ENCODE data around the gene DNMT3A. TPM values are rescaled to one million over a fixed set of nuclear protein-coding genes. Genes with fewer than 3 reads are reported as not detected.

Gene DNMT3A
- total and polyA plus RNA-seq, 2 donors (not counting 1 experiment from before 2014, with no cell fraction given), result 8.9 to 24.5 TPM

DNA sequence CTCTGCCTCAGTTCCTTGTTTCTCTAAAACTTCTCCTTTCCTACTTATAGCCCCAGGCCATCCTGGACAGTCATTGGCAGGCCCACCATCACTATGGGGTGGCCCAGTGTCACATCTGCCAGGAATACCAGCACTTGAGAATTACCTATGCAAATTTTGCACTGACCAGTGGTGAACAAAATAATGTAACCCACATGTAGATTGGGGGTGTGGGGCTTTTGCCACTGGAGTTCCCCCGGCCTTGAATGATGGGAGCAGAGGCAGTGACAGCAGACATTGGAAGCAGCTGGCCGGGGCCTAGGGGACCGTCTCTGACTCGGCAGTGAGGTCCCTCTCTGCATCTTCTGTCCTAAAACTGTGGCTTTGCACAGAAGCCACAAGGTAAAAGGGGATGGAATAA, 24.9 kb upstream of the DNMT3A start:
- no peaks in the 10 kb centered on the region for H3K27me3 ChIP-seq (replicated peaks in 1 of 4; ENCODE audit: control extremely low read depth in 1 of 4, control insufficient read depth in 3 of 4, insufficient read depth in 4 of 4, low read length in 3 of 4)
- H3K27ac Mint-ChIP-seq, result no peak overlapping the region
- no peak overlapping the region for H3K4me3 Mint-ChIP-seq
- 77% methylated on average over 4 of the region's 4 CpGs for WGBS (ENCODE audit: insufficient coverage)
- no peaks in the 10 kb centered on the region for H4K20me1 ChIP-seq (ENCODE audit: control insufficient read depth, insufficient read depth, low read length, poor library complexity, severe bottlenecking)
- CTCF ChIA-PET, result interaction anchor here (7.3 kb wide), 1 partner anchor 10 kb away, joined by 109 read pairs; no protein-coding TSS in a partner anchor
- intact Hi-C loops (cut with micrococcal nuclease), result loop anchor here (10.0 kb wide), 1 partner anchor 202 kb away; the partner anchor contains the start of gene POMC
- H2AFZ ChIP-seq (ENCODE audit: insufficient read depth, low read depth, low read length, poor library complexity, severe bottlenecking), result no peak overlapping the region
- no peak overlapping the region for H3K4me2 ChIP-seq (replicated peaks; ENCODE audit: low read depth, low read length, poor library complexity, severe bottlenecking)
- DNase-seq (no peak), ATAC-seq (ENCODE audit: low read depth) (no peak)
- POLR2A ChIA-PET, result interaction anchor here (0.7 kb wide), 1 partner anchor 184 kb away, joined by 3 read pairs; no protein-coding TSS in a partner anchor
- no peak overlapping the region for H3K4me3 ChIP-seq (ENCODE audit: control extremely low read depth in 1 of 5, extremely low read depth in 1 of 5, insufficient read depth in 1 of 5, low read depth in 2 of 5, low read length in 4 of 5)
- no peak overlapping the region for H3K27ac ChIP-seq (ENCODE audit: low read length in 2 of 2)
- H3K9me3 Mint-ChIP-seq (ENCODE audit: insufficient read depth), result no peaks in the 10 kb centered on the region
- no peak for TF ChIP-seq EZH2 (IDR thresholded peaks at IDR 0.05; ENCODE audit: borderline replicate concordance, insufficient read depth, low read depth, low read length, poor library complexity, severe bottlenecking)
- TF ChIP-seq, protein P1, sequence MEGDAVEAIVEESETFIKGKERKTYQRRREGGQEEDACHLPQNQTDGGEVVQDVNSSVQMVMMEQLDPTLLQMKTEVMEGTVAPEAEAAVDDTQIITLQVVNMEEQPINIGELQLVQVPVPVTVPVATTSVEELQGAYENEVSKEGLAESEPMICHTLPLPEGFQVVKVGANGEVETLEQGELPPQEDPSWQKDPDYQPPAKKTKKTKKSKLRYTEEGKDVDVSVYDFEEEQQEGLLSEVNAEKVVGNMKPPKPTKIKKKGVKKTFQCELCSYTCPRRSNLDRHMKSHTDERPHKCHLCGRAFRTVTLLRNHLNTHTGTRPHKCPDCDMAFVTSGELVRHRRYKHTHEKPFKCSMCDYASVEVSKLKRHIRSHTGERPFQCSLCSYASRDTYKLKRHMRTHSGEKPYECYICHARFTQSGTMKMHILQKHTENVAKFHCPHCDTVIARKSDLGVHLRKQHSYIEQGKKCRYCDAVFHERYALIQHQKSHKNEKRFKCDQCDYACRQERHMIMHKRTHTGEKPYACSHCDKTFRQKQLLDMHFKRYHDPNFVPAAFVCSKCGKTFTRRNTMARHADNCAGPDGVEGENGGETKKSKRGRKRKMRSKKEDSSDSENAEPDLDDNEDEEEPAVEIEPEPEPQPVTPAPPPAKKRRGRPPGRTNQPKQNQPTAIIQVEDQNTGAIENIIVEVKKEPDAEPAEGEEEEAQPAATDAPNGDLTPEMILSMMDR (IDR thresholded peaks at IDR 0.05), result no peak
- H3K27me3 Mint-ChIP-seq, result no peaks in the 10 kb centered on the region
- H3K79me2 ChIP-seq (ENCODE audit: control insufficient read depth, insufficient read depth, low read length), result peaks cover 2% of the 10 kb centered on the region
- H3K9ac ChIP-seq (ENCODE audit: low read length), result no peak overlapping the region
- H3K9me3 ChIP-seq (ENCODE audit: control extremely low read depth in 1 of 3, control insufficient read depth in 2 of 3, insufficient read depth in 1 of 3, low read length in 2 of 3), result no peaks in the 10 kb centered on the region
- H3K4me1 ChIP-seq (ENCODE audit: control insufficient read depth in 2 of 2, insufficient read depth in 2 of 2, low read length in 2 of 2), result peaks cover 6 to 15% of the 10 kb centered on the region in 2 donors
- H3K4me1 Mint-ChIP-seq, result peaks cover 28% of the 10 kb centered on the region
- H3K36me3 ChIP-seq (replicated peaks in 1 of 2; ENCODE audit: control extremely low read depth in 1 of 2, control insufficient read depth in 1 of 2, extremely low read depth in 1 of 2, insufficient read depth in 2 of 2, low read length in 1 of 2), result no peaks in the 10 kb centered on the region

DNA sequence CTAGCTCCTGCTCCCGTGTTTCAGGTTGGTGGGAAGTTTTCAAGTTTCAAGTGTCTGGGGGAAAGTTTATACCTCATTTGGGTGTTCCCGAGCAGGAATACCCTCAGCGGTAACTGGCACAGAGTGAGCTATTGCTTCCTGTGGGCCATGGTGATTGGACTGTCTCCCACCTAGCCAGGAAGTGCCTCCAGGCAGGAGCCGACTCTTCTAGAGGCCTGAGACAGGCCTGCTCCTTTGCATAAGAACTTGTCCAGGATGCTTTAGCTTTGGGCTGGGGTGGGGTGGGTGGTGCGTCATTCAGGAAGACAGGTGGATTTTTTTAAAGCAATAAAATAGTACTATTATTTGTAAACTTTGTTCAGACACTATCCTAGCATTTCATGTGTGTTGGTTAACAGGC, 23.5 kb upstream of the DNMT3A start:
- TF ChIP-seq, protein P1 (IDR thresholded peaks at IDR 0.05), result no peak
- no peak for TF ChIP-seq EZH2 (IDR thresholded peaks at IDR 0.05; ENCODE audit: borderline replicate concordance, insufficient read depth, low read depth, low read length, poor library complexity, severe bottlenecking)
- Histone ChIP-seq H3K4me1 (ENCODE audit: control insufficient read depth in 2 of 2, insufficient read depth in 2 of 2, low read length in 2 of 2) (peaks cover 7 to 18% of the 10 kb centered on the region in 2 donors), H3K4me2 (replicated peaks; ENCODE audit: low read depth, low read length, poor library complexity, severe bottlenecking) (no peak overlapping the region), H3K9ac (ENCODE audit: low read length) (no peak overlapping the region), H3K36me3 (replicated peaks in 1 of 2; ENCODE audit: control extremely low read depth in 1 of 2, control insufficient read depth in 1 of 2, extremely low read depth in 1 of 2, insufficient read depth in 2 of 2, low read length in 1 of 2) (no peaks in the 10 kb centered on the region), H3K79me2 (ENCODE audit: control insufficient read depth, insufficient read depth, low read length) (peaks cover 4% of the 10 kb centered on the region), H3K27ac (ENCODE audit: low read length in 2 of 2) (no peak overlapping the region), H3K27me3 (replicated peaks in 1 of 4; ENCODE audit: control extremely low read depth in 1 of 4, control insufficient read depth in 3 of 4, insufficient read depth in 4 of 4, low read length in 3 of 4) (no peaks in the 10 kb centered on the region), H3K4me3 (ENCODE audit: control extremely low read depth in 1 of 5, extremely low read depth in 1 of 5, insufficient read depth in 1 of 5, low read depth in 2 of 5, low read length in 4 of 5) (no peak overlapping the region), H2AFZ (ENCODE audit: insufficient read depth, low read depth, low read length, poor library complexity, severe bottlenecking) (no peak overlapping the region), H3K9me3 (ENCODE audit: control extremely low read depth in 1 of 3, control insufficient read depth in 2 of 3, insufficient read depth in 1 of 3, low read length in 2 of 3) (no peaks in the 10 kb centered on the region), H4K20me1 (ENCODE audit: control insufficient read depth, insufficient read depth, low read length, poor library complexity, severe bottlenecking) (no peaks in the 10 kb centered on the region)
- ChIA-PET POLR2A (no interaction called here), CTCF (interaction anchor here (1.3 to 7.3 kb wide), 3 partner anchors 12 to 54 kb away, joined by 5 to 109 read pairs (median 5); partner anchors contain the start of gene DNMT3A)
- ATAC-seq (ENCODE audit: low read depth) (no peak), DNase-seq (no peak)
- Mint-ChIP-seq H3K27me3 (no peaks in the 10 kb centered on the region), H3K27ac (peak overlapping the region; percentile 61), H3K4me1 (peaks cover 28% of the 10 kb centered on the region), H3K9me3 (ENCODE audit: insufficient read depth) (no peaks in the 10 kb centered on the region), H3K4me3 (no peak overlapping the region)
- intact Hi-C loops (cut with micrococcal nuclease), result loop anchor here (10.0 kb wide), 1 partner anchor 200 kb away; the partner anchor contains the start of gene POMC
- 47% methylated on average over 4 of the region's 5 CpGs for WGBS (ENCODE audit: insufficient coverage)

Data from B cell (primary cell).